Brain microvascular endothelial cell (primary cell): Measurements from ENCODE around the gene ALPG.
"Not testable (repeated sequence)": the region's sequence is repeated elsewhere in the genome, so short reads cannot be mapped to it uniquely, and the experiment has no call there.

Experiments
- DNase-seq: peaks from one replicate; pipeline ENCODE4 v3.0.0-alpha.2; 2020
- H3K27ac ChIP-seq: fragments of 250-450 bp; sonication (Bioruptor Pico); 2 replicates; pipeline ENCODE4 v1.5.1; 2020; ENCODE audit warnings: mild to moderate bottlenecking, moderate library complexity
- H3K27me3 ChIP-seq: fragments of 250-450 bp; sonication (Bioruptor Pico); replicated peaks from 2 replicates; pipeline ENCODE4 v1.5.1; 2020; ENCODE audit warnings: mild to moderate bottlenecking
- H3K36me3 ChIP-seq: fragments of 250-450 bp; sonication (Bioruptor Pico); replicated peaks from 2 replicates; pipeline ENCODE4 v1.5.1; 2020; ENCODE audit warnings: mild to moderate bottlenecking
- H3K4me3 ChIP-seq: 2 replicates; pipeline ENCODE4 v1.5.1; 2011; ENCODE audit warnings: low read depth, mild to moderate bottlenecking, control low read depth, low read length, moderate library complexity
- in situ Hi-C: cut with HindIII; loops from 2 replicates; pipeline ENCODE4 v1.10.0; 2017; ENCODE audit warnings: low sequenced_read_pairs, low pct_ligation_motif_present
- TF ChIP-seq, protein P1 (sequence below): IDR thresholded peaks from 2 replicates; pipeline ENCODE4 v1.5.1; 2011; ENCODE audit warnings: low read depth, mild to moderate bottlenecking, moderate library complexity, low read length, control low read depth, inconsistent platforms; ENCODE audit errors: missing control alignments

The ALPG gene

DNA sequence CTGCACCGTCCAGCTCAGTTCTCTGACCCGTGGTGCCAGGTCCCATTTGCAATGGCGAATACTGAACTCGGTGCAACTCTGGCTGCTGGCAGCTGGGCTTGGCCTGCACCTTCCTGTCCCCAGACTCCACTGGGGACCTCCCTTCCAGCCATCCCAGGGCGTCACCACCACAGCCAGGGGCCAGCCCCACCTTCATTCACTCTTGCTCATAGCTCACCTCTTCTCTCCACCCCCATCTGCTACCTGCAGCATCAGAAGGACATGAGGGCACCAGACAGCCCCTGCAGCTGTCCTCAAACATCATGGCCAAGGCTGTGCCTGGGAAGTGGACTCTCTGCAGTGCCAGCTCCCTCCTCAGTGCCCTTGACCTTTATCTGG is 33.1 kb downstream of the ALPG start:
- no peak overlapping the region for H3K4me3 ChIP-seq
- in situ Hi-C loops = no loop called here
- no peak overlapping the region for H3K27ac ChIP-seq
- no peak for DNase-seq
- no peaks in the 10 kb centered on the region for H3K36me3 ChIP-seq
- peaks cover 2% of the 10 kb centered on the region for H3K27me3 ChIP-seq
- TF ChIP-seq, protein P1, sequence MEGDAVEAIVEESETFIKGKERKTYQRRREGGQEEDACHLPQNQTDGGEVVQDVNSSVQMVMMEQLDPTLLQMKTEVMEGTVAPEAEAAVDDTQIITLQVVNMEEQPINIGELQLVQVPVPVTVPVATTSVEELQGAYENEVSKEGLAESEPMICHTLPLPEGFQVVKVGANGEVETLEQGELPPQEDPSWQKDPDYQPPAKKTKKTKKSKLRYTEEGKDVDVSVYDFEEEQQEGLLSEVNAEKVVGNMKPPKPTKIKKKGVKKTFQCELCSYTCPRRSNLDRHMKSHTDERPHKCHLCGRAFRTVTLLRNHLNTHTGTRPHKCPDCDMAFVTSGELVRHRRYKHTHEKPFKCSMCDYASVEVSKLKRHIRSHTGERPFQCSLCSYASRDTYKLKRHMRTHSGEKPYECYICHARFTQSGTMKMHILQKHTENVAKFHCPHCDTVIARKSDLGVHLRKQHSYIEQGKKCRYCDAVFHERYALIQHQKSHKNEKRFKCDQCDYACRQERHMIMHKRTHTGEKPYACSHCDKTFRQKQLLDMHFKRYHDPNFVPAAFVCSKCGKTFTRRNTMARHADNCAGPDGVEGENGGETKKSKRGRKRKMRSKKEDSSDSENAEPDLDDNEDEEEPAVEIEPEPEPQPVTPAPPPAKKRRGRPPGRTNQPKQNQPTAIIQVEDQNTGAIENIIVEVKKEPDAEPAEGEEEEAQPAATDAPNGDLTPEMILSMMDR = no peak

DNA sequence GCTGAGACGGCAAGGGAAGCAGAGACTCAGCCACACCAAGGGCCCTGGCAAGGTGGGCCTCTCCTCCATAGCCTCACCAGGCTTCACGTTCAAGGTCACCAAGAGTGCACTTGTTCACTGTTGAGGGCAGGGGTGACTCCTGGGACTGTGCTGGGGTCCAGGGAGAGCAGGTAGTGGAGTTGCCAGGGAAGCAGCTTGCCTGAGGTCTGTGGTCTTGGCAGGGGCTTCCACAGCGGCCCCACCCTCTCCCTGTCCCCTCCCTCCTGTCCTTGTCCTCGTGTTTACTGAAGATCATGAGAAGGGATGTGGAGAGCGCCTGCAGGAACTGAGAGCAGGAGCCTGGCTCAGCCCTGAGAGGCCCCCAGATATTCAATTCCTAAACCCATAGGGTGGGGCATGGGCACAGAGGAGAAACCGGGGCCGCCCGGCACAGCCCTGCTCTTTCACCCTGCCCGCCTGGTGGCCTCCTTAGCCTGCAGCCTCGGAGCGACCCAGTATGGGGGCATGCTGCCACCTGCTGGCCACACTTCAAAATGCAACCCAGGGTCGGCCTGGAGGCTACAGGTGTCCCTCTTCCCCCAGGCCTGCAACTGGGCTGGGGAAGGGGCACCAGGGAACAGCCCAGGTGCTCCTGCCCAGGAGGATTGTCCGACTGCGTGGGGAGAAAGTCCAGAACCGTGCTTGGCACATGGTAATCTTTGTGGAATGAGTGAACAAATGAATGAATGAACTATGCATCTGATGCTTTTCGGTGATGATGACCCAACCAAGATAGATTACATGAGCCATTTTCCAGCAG is 33.8 kb downstream of the ALPG start:
- H3K27me3 ChIP-seq, H3K4me3 ChIP-seq, in situ Hi-C loops, H3K36me3 ChIP-seq, H3K27ac ChIP-seq: not testable (repeated sequence)
- DNase-seq = peak; percentile 70
- TF ChIP-seq, protein P1 = peak; percentile 87

DNA sequence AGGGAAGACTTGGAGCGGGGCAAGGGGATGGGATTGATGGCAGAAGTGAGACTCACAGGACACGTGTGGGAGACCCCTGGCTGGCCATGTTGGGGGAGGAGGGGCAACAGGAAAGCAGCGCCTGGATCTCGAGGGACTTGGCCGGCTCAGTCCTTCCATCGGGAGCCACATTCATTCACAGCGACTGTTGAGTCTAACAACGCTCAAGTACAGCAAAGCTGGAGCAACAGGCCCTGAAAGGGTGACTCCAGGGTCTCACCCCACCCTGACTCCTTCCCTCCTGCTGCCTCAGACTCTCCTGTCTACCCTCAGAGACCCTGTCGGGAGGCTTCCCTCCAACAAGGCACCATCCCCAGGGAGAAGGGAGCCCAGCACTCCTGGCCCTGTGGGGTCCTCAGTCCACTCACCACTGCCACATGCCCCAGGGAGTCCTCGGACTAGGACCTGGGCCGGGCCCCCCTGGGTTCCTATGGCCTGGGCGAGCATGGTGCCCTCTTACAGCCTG is 34.6 kb downstream of the ALPG start:
- no peak for DNase-seq
- H3K4me3 ChIP-seq = no peak overlapping the region
- no peak overlapping the region for H3K27ac ChIP-seq
- no peaks in the 10 kb centered on the region for H3K36me3 ChIP-seq
- H3K27me3 ChIP-seq = peaks cover 2% of the 10 kb centered on the region
- in situ Hi-C loops = no loop called here
- TF ChIP-seq, protein P1 = no peak

DNA sequence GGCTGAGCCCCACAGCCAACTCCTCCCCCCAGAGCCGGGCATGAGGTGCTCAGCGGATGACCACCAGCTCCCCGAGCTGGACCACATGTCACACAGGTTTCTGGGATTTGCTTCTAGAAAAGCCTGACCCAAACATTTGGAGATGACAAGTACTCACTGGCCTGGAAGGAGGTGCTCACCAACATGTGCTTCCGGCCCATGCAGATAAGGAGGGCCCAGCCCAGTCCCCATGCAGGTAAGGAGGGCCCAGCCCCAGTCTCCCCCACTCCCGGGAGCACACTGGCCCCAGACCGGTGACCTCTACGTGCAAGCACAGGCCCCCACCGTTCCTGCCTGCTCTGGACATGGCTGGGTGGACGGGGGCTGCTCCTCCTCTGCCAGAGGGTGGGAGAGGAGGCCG is 35.3 kb downstream of the ALPG start:
- not testable (repeated sequence) for H3K27ac ChIP-seq

DNA sequence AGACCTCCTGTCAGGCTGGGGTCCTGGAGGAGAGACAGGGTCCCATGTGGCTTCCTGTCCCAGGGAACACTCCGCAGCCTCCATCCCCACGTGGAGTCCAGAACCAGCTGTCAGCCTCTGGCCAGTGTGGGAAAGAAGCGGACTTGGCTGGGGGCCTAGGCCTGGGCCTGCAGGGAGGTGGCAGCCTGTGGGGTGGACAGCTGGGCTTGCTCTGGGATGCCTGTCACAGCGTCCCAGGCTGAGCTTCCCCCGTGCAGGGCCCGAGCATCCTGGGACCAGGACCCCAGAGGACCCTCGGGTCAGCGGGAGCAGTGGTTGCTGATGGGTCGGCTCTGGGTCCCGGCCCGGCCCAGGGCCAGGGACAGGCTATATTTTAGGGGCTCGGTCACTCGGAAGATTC is 35.8 kb downstream of the ALPG start:
- in situ Hi-C loops = not testable (repeated sequence)

More for the DNA sequence above, 35.3 kb downstream of the ALPG start:
- H3K27me3 ChIP-seq, in situ Hi-C loops, H3K4me3 ChIP-seq, DNase-seq, H3K36me3 ChIP-seq: not testable (repeated sequence)

DNA sequence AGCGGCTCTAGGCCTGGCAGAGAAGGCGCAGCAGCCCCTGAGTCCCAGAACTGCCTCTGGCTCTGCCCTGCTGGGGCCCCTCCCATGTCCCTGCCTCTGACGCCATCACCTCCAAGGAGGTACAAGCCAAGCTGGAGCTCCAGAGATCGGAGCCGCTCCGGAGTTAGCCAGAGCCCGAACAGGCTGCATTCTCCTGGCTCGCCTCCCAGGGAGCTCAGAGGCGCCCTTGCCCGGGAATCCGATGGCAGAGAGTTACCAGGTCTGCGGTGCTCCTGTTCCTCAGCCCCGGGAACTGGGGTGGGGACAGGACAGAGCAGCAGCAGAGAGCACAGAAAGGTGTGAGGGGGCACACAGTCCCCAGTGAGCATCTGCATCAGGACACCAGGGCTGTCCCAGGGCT is 36.4 kb downstream of the ALPG start:
- H3K4me3 ChIP-seq, H3K27ac ChIP-seq, in situ Hi-C loops, H3K27me3 ChIP-seq, H3K36me3 ChIP-seq, DNase-seq: not testable (repeated sequence)

More for the DNA sequence above, 35.8 kb downstream of the ALPG start:
- not testable (repeated sequence) for H3K36me3 ChIP-seq, H3K4me3 ChIP-seq, DNase-seq, H3K27me3 ChIP-seq, H3K27ac ChIP-seq

DNA sequence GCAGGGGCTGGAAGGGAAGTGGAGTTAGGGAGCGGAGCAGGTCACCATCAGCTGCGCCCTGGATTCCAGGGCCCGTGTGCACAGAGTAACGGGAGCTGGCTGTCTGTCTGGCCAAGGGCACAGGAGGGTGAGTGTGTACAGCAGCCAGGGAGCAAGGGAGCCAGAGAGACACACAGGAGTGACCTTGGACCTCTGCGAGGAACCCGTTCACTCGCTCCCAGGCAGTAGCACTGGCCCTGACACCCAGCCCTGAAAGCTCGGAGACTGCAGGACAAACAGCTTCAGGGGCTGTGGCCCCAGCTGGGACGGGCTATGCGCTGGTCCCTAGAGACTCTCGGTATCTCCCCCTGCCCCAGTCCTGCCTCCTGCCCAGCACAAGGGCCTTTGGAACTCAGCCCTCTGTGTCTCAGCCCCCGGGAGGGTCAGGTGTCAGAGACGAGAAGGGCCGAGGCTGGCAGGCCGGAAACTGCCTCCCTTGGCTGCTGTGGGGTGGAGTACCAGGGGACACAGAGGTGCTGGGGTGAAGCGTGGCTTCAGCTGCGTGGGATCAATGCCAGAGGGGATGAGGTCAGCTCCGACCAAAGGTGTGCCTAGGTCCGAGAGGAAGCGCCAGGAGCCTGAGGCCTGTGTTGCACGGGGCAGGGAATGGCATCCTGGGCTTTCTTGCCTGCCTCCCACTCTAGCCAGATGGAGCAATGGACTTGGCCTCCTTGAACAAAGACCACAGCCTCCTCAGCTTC is 37.2 kb downstream of the ALPG start:
- H3K4me3 ChIP-seq, H3K36me3 ChIP-seq, DNase-seq, H3K27ac ChIP-seq, in situ Hi-C loops, H3K27me3 ChIP-seq: not testable (repeated sequence)
